AG09319 (cell line): ENCODE results near the gene SAMD15.

ENCODE experiments used
- DNase-seq: peaks from one replicate; pipeline ENCODE4 v3.0.0-alpha.2; 2010; ENCODE audit warnings: low read depth; ENCODE audit errors: extremely low read depth
- CTCF ChIP-seq: IDR thresholded peaks from 2 replicates; pipeline ENCODE4 v1.5.1; 2011; ENCODE audit warnings: low read depth, mild to moderate bottlenecking, inconsistent platforms, low read length, moderate library complexity

Gene SAMD15

GRCh38 chr14:77377502-77377844 is 294 bp downstream of the SAMD15 start:
- TF ChIP-seq CTCF, result no peak
- no peak for DNase-seq

GRCh38 chr14:77378701-77379100 is 1.5 kb downstream of the SAMD15 start:
- no peak for TF ChIP-seq CTCF
- no peak for DNase-seq

- no peak for TF ChIP-seq CTCF
- DNase-seq, result no peak
Observed at GRCh38 chr14:77390188-77390587, 13.0 kb downstream of the SAMD15 start.

GRCh38 chr14:77400216-77400615 is 23.0 kb downstream of the SAMD15 start:
- no peak for TF ChIP-seq CTCF
- no peak for DNase-seq

- TF ChIP-seq CTCF, result no peak
Observed at GRCh38 chr14:77403768-77404167, 26.6 kb downstream of the SAMD15 start.

GRCh38 chr14:77406086-77406485 is 28.9 kb downstream of the SAMD15 start:
- DNase-seq, result no peak
- TF ChIP-seq CTCF, result no peak

More at GRCh38 chr14:77403768-77404167, 26.6 kb downstream of the SAMD15 start:
- no peak for DNase-seq

GRCh38 chr14:77406718-77407117 is 29.5 kb downstream of the SAMD15 start:
- no peak for DNase-seq
- no peak for TF ChIP-seq CTCF
